ENCODE measurements around the gene CIRBP. TPM values are rescaled to one million over a fixed set of nuclear protein-coding genes. Genes with fewer than 3 reads are reported as not detected.

The CIRBP gene
- total RNA-seq, 1 experiment from 2014 or later: 263 TPM

- no peak overlapping the region for H3K14ac ChIP-seq (ENCODE audit: insufficient read depth, low read length)
- TF ChIP-seq CTCF (conservative IDR thresholded peaks at IDR 0.05): no peak
- Mint-ChIP-seq H3K4me3 (peak overlapping the region in 1 of 2 experiments; percentile 34; a peak in 3 of 5 replicates), H3K27ac (peak overlapping the region; percentile 64 to 85 (median 79); a peak in 5 of 7 replicates), H3K36me3 (ENCODE audit: insufficient read depth in 1 of 3, low read depth in 3 of 3) (peaks cover 18 to 49% (median 42%) of the 10 kb centered on the region in 3 experiments), H3K4me1 (peaks cover 42 to 56% of the 10 kb centered on the region in 2 experiments), H3K27me3 (ENCODE audit: low read depth) (no peaks in the 10 kb centered on the region; the same call in 1 of the 2 replicates), H3K9me3 (no peaks in the 10 kb centered on the region; a peak in 2 of 5 replicates)
- no peak overlapping the region for H3K56ac ChIP-seq (ENCODE audit: insufficient read length, low read depth, low read length)
- H3K4me2 ChIP-seq (ENCODE audit: insufficient read depth, insufficient read length, low read length): no peak overlapping the region
- H3K4me1 ChIP-seq (ENCODE audit: insufficient read depth, low read length): no peaks in the 10 kb centered on the region
- no peak overlapping the region for H2BK15ac ChIP-seq (ENCODE audit: low read depth, low read length)
- H4K8ac ChIP-seq (replicated peaks; ENCODE audit: insufficient read length, low read depth, low read length): no peak overlapping the region
- H3K27me3 ChIP-seq (ENCODE audit: insufficient read depth, low read length): no peaks in the 10 kb centered on the region
- no peak overlapping the region for H2AFZ ChIP-seq (ENCODE audit: low read length)
- H3K9me3 ChIP-seq (ENCODE audit: control insufficient read depth, low read depth, low read length): no peaks in the 10 kb centered on the region
- no peaks in the 10 kb centered on the region for H4K20me1 ChIP-seq (ENCODE audit: control insufficient read depth, insufficient read depth, insufficient read length)
- H2BK5ac ChIP-seq (ENCODE audit: insufficient read length, low read length): no peak overlapping the region
- WGBS (ENCODE audit: extremely low coverage, insufficient read length, low lambda C conversion rate): no CpG with 5 or more reads among the region's 15 CpGs
- no peak overlapping the region for H3K18ac ChIP-seq (ENCODE audit: insufficient read length, low read depth, low read length)
- H4K5ac ChIP-seq (ENCODE audit: insufficient read length, low read depth, low read length): no peak overlapping the region
- H3K79me2 ChIP-seq (ENCODE audit: insufficient read depth, low read length): no peaks in the 10 kb centered on the region
- H4K91ac ChIP-seq (ENCODE audit: insufficient read length, low read depth, low read length): no peak overlapping the region
- peaks cover 18% of the 10 kb centered on the region for H3K23me2 ChIP-seq (ENCODE audit: insufficient read length, low read depth, low read length, poor library complexity, severe bottlenecking)
- no peak overlapping the region for H3K9ac ChIP-seq (ENCODE audit: extremely low read depth, insufficient read length, low read length)
- H2AK5ac ChIP-seq (ENCODE audit: insufficient read length, low read length): no peak overlapping the region
- no peak overlapping the region for H2BK20ac ChIP-seq (ENCODE audit: low read depth, low read length, poor library complexity, severe bottlenecking)
- H2BK120ac ChIP-seq (ENCODE audit: low read depth, low read length, poor library complexity, severe bottlenecking): no peak overlapping the region
- no peak overlapping the region for H2BK12ac ChIP-seq (ENCODE audit: insufficient read length, low read depth, low read length)
- no peak for DNase-seq
- H3K27ac ChIP-seq (ENCODE audit: insufficient read length, low read depth, low read length): no peak overlapping the region
- H3T11ph ChIP-seq (ENCODE audit: low read length): no peak overlapping the region
- no peaks in the 10 kb centered on the region for H3K79me1 ChIP-seq (ENCODE audit: insufficient read depth, low read depth, low read length, poor library complexity, severe bottlenecking)
- no peak overlapping the region for H3K4ac ChIP-seq (ENCODE audit: low read depth, low read length)
- no peak overlapping the region for H3K23ac ChIP-seq (ENCODE audit: insufficient read length, low read depth, low read length)
Observed at GRCh38 chr19:1258707-1259205, 10.4 kb upstream of the CIRBP start.
